Measurements from ENCODE around the gene ACTRT2. TPM values are rescaled to one million over a fixed set of nuclear protein-coding genes. Genes with fewer than 3 reads are reported as not detected.

Gene ACTRT2
- total and polyA plus RNA-seq, 10 of the 15 experiments (the other 5 are each of a cell fraction or from before 2014, with no cell fraction given), result not detected

DNA sequence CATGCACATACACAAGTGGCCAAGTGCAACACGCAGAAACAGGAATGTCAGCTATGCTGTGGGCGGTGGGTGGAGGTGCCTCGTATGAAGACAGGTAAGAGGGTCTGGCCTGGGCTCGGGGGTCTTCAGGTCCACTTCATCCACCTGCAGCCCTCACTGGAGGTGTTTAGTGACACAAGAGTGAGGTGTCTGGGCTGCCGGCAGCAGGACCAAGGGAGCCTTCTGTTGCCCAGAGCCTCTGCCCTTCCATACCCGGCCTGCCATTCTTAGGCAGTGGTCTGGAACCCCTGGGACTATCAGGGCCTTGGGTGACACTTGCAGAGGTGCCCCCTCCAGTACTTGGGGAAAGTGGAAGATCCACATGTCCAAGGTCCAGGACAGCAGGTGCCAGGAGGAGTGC lies 21.7 kb upstream of the ACTRT2 start:
- no peak for DNase-seq (ENCODE audit: low read depth, low spot score)
- no peaks in the 10 kb centered on the region for H4K20me1 ChIP-seq (ENCODE audit: control insufficient read depth, insufficient read depth)
- H3K9me3 ChIP-seq (replicated peaks; ENCODE audit: control insufficient read depth, insufficient read depth, low read length), result no peaks in the 10 kb centered on the region; the same call in 2 of the 3 replicates
- intact Hi-C loops (cut with micrococcal nuclease; ENCODE audit: unreplicated experiment), result no loop called here
- CTCF ChIA-PET, result interaction anchor here (0.6 kb wide), 1 partner anchor 12 kb away, joined by 3 read pairs; no protein-coding TSS in a partner anchor
- no peak overlapping the region for H3K4me2 ChIP-seq (ENCODE audit: control insufficient read depth, insufficient read depth)
- RAD21 ChIA-PET (ENCODE audit: unreplicated experiment), result no interaction called here
- H3K79me2 ChIP-seq (ENCODE audit: control insufficient read depth, insufficient read depth, low read length), result no peaks in the 10 kb centered on the region
- SMC1A ChIA-PET (ENCODE audit: uncharacterized antibody, unreplicated experiment), result no interaction called here
- H3K27me3 ChIP-seq (replicated peaks in 1 of 2; ENCODE audit: control insufficient read depth in 2 of 2, insufficient read depth in 2 of 2, low read length in 1 of 2), result no peaks in the 10 kb centered on the region
- 43% methylated on average over 5 of the region's 6 CpGs for WGBS (ENCODE audit: insufficient coverage, insufficient replicate concordance, low lambda C conversion rate, missing lambda C conversion rate)
- H3K4me1 ChIP-seq (ENCODE audit: control insufficient read depth, insufficient read depth, low read length), result no peaks in the 10 kb centered on the region
- TF ChIP-seq SMAD5 (IDR thresholded peaks at IDR 0.05; ENCODE audit: low read depth), result no peak
- no peak for TF ChIP-seq SIX5 (IDR thresholded peaks at IDR 0.05; ENCODE audit: low read depth, low read length, severe bottlenecking)
- TF ChIP-seq, protein P1, sequence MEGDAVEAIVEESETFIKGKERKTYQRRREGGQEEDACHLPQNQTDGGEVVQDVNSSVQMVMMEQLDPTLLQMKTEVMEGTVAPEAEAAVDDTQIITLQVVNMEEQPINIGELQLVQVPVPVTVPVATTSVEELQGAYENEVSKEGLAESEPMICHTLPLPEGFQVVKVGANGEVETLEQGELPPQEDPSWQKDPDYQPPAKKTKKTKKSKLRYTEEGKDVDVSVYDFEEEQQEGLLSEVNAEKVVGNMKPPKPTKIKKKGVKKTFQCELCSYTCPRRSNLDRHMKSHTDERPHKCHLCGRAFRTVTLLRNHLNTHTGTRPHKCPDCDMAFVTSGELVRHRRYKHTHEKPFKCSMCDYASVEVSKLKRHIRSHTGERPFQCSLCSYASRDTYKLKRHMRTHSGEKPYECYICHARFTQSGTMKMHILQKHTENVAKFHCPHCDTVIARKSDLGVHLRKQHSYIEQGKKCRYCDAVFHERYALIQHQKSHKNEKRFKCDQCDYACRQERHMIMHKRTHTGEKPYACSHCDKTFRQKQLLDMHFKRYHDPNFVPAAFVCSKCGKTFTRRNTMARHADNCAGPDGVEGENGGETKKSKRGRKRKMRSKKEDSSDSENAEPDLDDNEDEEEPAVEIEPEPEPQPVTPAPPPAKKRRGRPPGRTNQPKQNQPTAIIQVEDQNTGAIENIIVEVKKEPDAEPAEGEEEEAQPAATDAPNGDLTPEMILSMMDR (IDR thresholded peaks at IDR 0.05 in 2 of 3, conservative IDR thresholded peaks at IDR 0.05 in 1 of 3; ENCODE audit: control insufficient read depth in 2 of 3, extremely low read depth in 1 of 3, insufficient read depth in 1 of 3, low read depth in 3 of 3, low read length in 3 of 3), result no peak
- TF ChIP-seq CHD4 (IDR thresholded peaks at IDR 0.05), result no peak
- TF ChIP-seq SP1 (IDR thresholded peaks at IDR 0.05; ENCODE audit: low read depth, low read length), result no peak
- no peak for TF ChIP-seq MYB (IDR thresholded peaks at IDR 0.05; ENCODE audit: borderline replicate concordance, low read depth, low read length)
- TF ChIP-seq ASH2L (IDR thresholded peaks at IDR 0.05; ENCODE audit: borderline replicate concordance, low read depth), result no peak
- TF ChIP-seq, protein P2, sequence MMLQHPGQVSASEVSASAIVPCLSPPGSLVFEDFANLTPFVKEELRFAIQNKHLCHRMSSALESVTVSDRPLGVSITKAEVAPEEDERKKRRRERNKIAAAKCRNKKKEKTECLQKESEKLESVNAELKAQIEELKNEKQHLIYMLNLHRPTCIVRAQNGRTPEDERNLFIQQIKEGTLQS (IDR thresholded peaks at IDR 0.05; ENCODE audit: borderline replicate concordance, extremely low read depth, low read depth, low read length), result no peak
- TF ChIP-seq, protein P3, sequence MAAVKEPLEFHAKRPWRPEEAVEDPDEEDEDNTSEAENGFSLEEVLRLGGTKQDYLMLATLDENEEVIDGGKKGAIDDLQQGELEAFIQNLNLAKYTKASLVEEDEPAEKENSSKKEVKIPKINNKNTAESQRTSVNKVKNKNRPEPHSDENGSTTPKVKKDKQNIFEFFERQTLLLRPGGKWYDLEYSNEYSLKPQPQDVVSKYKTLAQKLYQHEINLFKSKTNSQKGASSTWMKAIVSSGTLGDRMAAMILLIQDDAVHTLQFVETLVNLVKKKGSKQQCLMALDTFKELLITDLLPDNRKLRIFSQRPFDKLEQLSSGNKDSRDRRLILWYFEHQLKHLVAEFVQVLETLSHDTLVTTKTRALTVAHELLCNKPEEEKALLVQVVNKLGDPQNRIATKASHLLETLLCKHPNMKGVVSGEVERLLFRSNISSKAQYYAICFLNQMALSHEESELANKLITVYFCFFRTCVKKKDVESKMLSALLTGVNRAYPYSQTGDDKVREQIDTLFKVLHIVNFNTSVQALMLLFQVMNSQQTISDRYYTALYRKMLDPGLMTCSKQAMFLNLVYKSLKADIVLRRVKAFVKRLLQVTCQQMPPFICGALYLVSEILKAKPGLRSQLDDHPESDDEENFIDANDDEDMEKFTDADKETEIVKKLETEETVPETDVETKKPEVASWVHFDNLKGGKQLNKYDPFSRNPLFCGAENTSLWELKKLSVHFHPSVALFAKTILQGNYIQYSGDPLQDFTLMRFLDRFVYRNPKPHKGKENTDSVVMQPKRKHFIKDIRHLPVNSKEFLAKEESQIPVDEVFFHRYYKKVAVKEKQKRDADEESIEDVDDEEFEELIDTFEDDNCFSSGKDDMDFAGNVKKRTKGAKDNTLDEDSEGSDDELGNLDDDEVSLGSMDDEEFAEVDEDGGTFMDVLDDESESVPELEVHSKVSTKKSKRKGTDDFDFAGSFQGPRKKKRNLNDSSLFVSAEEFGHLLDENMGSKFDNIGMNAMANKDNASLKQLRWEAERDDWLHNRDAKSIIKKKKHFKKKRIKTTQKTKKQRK (IDR thresholded peaks at IDR 0.05; ENCODE audit: low read depth, low read length), result no peak
- TF ChIP-seq RAD21 (IDR thresholded peaks at IDR 0.05; ENCODE audit: insufficient read depth, low read depth, low read length), result no peak
- no peak for TF ChIP-seq KDM1A (IDR thresholded peaks at IDR 0.05; ENCODE audit: borderline replicate concordance)
- no peak for TF ChIP-seq NFIC (IDR thresholded peaks at IDR 0.05; ENCODE audit: low read depth, low read length)
- TF ChIP-seq NR2F1 (conservative IDR thresholded peaks at IDR 0.05), result no peak
- no peak for TF ChIP-seq YBX1 (IDR thresholded peaks at IDR 0.05)
- POLR2A ChIA-PET, result no interaction called here
- FAIRE-seq, result no peak
- no peak overlapping the region for H2AFZ ChIP-seq (ENCODE audit: control insufficient read depth, low read depth, low read length)
- BruUV-seq (replicated peaks), result no TSS peak
- no peak overlapping the region for H3K27ac ChIP-seq (ENCODE audit: control insufficient read depth, insufficient read depth)
- H3K9ac ChIP-seq (ENCODE audit: control insufficient read depth, insufficient read depth, low read length), result no peak overlapping the region
- no peak overlapping the region for H3K4me3 ChIP-seq
- H3K36me3 ChIP-seq (ENCODE audit: control insufficient read depth in 2 of 2, insufficient read depth in 2 of 2, low read length in 1 of 2), result no peaks in the 10 kb centered on the region
- in situ Hi-C loops (cut with MboI), result no loop called here
- ATAC-seq, result no peak

Measured in GM12878 (cell line).